Smooth muscle cell (in vitro differentiated cells): Measurements from ENCODE around the gene SLC2A2. TPM values are rescaled to one million over a fixed set of nuclear protein-coding genes. Genes with fewer than 3 reads are reported as not detected.
A peak's percentile ranks its signal among the peaks of the same experiment; 100 is the strongest.

ENCODE experiments used
- DNase-seq: peaks from one replicate; lab custom pipeline; 2025; ENCODE audit not compliant: unreplicated experiment; lab: John Stamatoyannopoulos, UW
- H2AFZ ChIP-seq: fragments of 200-600 bp; sonication (generic); 2 replicates; pipeline ENCODE4 v1.6.0; 2016; ENCODE audit warnings: antibody characterized with exemption, low read depth, mild to moderate bottlenecking
- H3F3A ChIP-seq: fragments of 200-600 bp; sonication (generic); 2 replicates; pipeline ENCODE4 v1.6.0; 2017; ENCODE audit warnings: antibody characterized with exemption, low read depth
- H3K27ac ChIP-seq: fragments of 200-600 bp; sonication (generic); 2 replicates; pipeline ENCODE4 v1.5.1; 2016; ENCODE audit warnings: low read depth, mild to moderate bottlenecking
- H3K27me3 ChIP-seq: fragments of 200-600 bp; sonication (generic); 2 replicates; pipeline ENCODE4 v1.6.1; 2016; ENCODE audit warnings: low read depth, mild to moderate bottlenecking
- H3K36me3 ChIP-seq: fragments of 200-600 bp; sonication (generic); 2 replicates; pipeline ENCODE4 v1.5.1; 2016; ENCODE audit warnings: low read depth
- H3K4me1 ChIP-seq: fragments of 200-600 bp; sonication (generic); 2 replicates; pipeline ENCODE4 v1.5.1; 2016; ENCODE audit warnings: low read depth
- H3K4me2 ChIP-seq: fragments of 200-600 bp; sonication (generic); 2 replicates; pipeline ENCODE4 v1.6.0; 2016; ENCODE audit warnings: mild to moderate bottlenecking
- H3K4me3 ChIP-seq: fragments of 200-600 bp; sonication (generic); 2 replicates; pipeline ENCODE4 v1.5.1; 2016; ENCODE audit warnings: mild to moderate bottlenecking
- H3K79me2 ChIP-seq: fragments of 200-600 bp; sonication (generic); 2 replicates; pipeline ENCODE4 v1.6.0; 2016; ENCODE audit warnings: low read depth, mild to moderate bottlenecking
- H3K9ac ChIP-seq: fragments of 200-600 bp; sonication (generic); 2 replicates; pipeline ENCODE4 v1.6.0; 2016; ENCODE audit warnings: low read depth
- H3K9me3 ChIP-seq: fragments of 200-600 bp; sonication (generic); replicated peaks from 2 replicates; pipeline ENCODE4 v1.5.1; 2016; ENCODE audit warnings: low read depth
- H4K20me1 ChIP-seq: fragments of 200-600 bp; sonication (generic); 2 replicates; pipeline ENCODE4 v1.6.0; 2016; ENCODE audit warnings: low read depth
- WGBS: methylation state at CpG from one replicate; pipeline ENCODE4 v1.1.7; 2016; ENCODE audit warnings: low lambda C conversion rate; 5-methylcytosine and 5-hydroxymethylcytosine counted together
- polyA plus RNA-seq: library from polyadenylated mRNA; unstranded; fragments of >200 nt; fragmentation: Nextera tagmentation; extraction: Ambion mirVana; gene quantifications from 2 replicates; pipeline ENCODE4 v1.2.1, GENCODE V29; 2016
- total RNA-seq: library from RNA; depleted of rRNA; stranded (reverse); fragments of >200 nt; gene quantifications from 2 replicates; pipeline ENCODE4 v1.2.3, GENCODE V29; 2014
- TF ChIP-seq, protein P1 (sequence below): fragments of 200-600 bp; sonication (generic); IDR thresholded peaks from 2 replicates; pipeline ENCODE4 v1.5.1; 2017; ENCODE audit warnings: borderline replicate concordance, mild to moderate bottlenecking, antibody characterized with exemption; ENCODE audit not compliant: insufficient read depth, poor library complexity, severe bottlenecking

Gene SLC2A2
- total and polyA plus RNA-seq, 2 experiments from 2014 or later: not detected

DNA sequence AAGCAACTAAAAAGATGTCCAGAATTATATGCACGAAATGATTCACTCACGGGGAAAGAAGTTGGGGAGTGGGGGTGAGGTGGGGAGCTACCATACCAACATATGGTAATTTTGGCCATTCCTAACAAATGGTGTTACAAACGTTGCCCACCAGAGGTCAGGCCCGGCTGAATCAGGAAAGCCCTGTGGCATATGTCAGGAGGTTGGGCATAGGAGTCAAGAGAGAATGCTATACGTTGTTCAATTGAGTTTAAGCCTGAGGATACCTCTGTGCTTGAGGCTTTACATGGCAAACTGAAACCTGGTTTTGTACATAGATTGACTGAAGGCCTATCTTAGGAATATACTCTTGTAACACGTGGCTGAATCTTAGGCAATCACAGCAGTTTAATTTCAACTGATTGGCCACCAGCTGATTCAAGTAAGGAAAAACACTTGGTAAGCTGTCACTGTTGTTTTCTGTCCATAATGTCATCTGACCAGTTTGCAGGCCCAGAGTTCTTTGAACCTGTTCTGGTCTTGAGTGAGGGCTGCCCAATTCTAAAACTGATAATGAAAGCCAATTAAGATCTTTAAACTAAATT is 23.4 kb upstream of the SLC2A2 start:
- TF ChIP-seq, protein P1, sequence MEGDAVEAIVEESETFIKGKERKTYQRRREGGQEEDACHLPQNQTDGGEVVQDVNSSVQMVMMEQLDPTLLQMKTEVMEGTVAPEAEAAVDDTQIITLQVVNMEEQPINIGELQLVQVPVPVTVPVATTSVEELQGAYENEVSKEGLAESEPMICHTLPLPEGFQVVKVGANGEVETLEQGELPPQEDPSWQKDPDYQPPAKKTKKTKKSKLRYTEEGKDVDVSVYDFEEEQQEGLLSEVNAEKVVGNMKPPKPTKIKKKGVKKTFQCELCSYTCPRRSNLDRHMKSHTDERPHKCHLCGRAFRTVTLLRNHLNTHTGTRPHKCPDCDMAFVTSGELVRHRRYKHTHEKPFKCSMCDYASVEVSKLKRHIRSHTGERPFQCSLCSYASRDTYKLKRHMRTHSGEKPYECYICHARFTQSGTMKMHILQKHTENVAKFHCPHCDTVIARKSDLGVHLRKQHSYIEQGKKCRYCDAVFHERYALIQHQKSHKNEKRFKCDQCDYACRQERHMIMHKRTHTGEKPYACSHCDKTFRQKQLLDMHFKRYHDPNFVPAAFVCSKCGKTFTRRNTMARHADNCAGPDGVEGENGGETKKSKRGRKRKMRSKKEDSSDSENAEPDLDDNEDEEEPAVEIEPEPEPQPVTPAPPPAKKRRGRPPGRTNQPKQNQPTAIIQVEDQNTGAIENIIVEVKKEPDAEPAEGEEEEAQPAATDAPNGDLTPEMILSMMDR: peak; percentile 66
- H3K9me3 ChIP-seq: no peaks in the 10 kb centered on the region
- H3K4me3 ChIP-seq: no peak overlapping the region
- H3K27ac ChIP-seq: no peak overlapping the region
- peak overlapping the region; percentile 3 for H2AFZ ChIP-seq
- no peaks in the 10 kb centered on the region for H3K79me2 ChIP-seq
- H3K4me1 ChIP-seq: no peaks in the 10 kb centered on the region
- no peaks in the 10 kb centered on the region for H3F3A ChIP-seq
- H3K27me3 ChIP-seq: no peaks in the 10 kb centered on the region
- H3K36me3 ChIP-seq: no peaks in the 10 kb centered on the region
- H3K4me2 ChIP-seq: no peak overlapping the region
- no peak for DNase-seq
- H4K20me1 ChIP-seq: no peaks in the 10 kb centered on the region
- H3K9ac ChIP-seq: no peak overlapping the region
- WGBS: 8% methylated on average over 6 of the region's 6 CpGs

DNA sequence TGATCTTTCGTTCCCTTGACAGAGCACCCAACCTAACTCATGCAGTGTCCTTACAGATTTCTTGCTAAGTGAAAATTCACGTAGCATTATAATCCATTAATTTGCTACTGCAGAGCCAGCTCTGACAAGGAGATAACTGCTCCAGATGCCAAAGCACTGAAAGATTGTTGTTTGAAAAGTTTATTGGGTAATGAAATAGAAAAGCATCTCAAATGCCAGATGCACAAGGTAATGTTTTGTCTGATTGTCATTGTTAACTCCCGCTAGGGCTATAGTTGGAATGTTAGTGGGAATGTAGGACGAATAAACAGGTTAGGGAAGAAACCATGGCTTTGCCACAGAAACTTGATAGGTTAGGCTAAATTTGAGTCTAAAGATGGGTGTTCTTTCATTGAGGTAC is 20.2 kb upstream of the SLC2A2 start:
- Histone ChIP-seq H3K9ac (no peak overlapping the region), H3K27ac (no peak overlapping the region), H4K20me1 (no peaks in the 10 kb centered on the region), H3K4me3 (no peak overlapping the region), H2AFZ (no peak overlapping the region), H3K4me1 (no peaks in the 10 kb centered on the region), H3K36me3 (no peaks in the 10 kb centered on the region), H3K4me2 (no peak overlapping the region), H3K27me3 (no peaks in the 10 kb centered on the region), H3K79me2 (no peaks in the 10 kb centered on the region), H3K9me3 (no peaks in the 10 kb centered on the region), H3F3A (no peaks in the 10 kb centered on the region)
- DNase-seq: no peak
- TF ChIP-seq, protein P1: no peak
- 73% methylated on average over 4 of the region's 4 CpGs for WGBS

DNA sequence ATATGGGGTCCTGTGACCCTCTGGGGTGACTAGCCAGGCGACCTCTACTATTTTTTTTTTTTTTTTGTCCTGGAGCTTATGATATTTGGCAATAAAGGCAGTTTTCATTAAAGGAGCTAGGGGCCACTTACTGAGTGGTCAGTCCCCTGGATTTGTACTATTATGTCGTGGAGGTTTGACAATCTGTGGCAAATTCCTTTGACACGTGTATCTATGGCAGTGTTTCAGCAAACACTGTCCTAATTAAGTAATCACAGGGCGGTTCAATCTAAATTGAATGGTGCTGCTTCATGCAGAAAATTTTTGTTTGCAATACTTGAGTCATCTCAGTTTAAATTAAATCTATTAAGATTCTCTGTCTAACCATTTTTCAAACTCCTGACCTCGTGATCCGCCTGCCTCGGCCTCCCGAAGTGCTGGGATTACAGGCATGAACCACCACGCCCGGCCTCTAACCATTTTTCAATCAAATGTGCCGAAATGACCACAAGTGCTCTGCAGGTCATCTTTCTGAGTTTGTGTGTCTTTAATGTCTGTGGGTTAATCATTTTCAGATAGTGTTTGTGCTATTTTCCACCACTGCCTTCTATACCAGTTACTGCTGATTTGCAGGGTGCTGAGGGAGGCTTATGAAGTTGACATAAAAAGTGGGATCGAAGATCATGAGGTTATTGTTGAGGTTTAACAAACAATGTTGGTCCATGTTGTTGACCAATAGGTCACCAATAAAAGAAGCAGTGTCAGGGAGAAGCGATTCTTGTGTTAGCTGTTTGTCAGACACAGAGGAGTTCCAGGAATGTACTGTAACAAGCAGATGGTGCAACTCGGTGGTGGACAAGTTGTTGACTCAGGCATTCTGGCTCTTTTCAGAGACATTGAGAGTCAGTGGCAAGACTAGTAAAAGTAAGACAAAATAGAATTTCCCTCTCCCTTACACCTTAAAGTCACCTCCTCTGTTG is 18.6 kb upstream of the SLC2A2 start:
- no peaks in the 10 kb centered on the region for H3K27me3 ChIP-seq
- H3F3A ChIP-seq: no peaks in the 10 kb centered on the region
- peak overlapping the region; percentile 6 for H3K9ac ChIP-seq
- no peaks in the 10 kb centered on the region for H3K79me2 ChIP-seq
- H3K4me1 ChIP-seq: no peaks in the 10 kb centered on the region
- no peaks in the 10 kb centered on the region for H4K20me1 ChIP-seq
- no peak overlapping the region for H3K4me3 ChIP-seq
- 49% methylated on average over 14 of the region's 14 CpGs for WGBS
- H3K9me3 ChIP-seq: no peaks in the 10 kb centered on the region
- peak overlapping the region; percentile 11 for H3K4me2 ChIP-seq
- no peaks in the 10 kb centered on the region for H3K36me3 ChIP-seq
- TF ChIP-seq, protein P1: no peak
- no peak for DNase-seq
- H3K27ac ChIP-seq: peak overlapping the region; percentile 40
- H2AFZ ChIP-seq: no peak overlapping the region
